NCI-H146 (cell line): ENCODE data around the gene ALDOB.

Experiments
- DNase-seq: peaks from one replicate; lab custom pipeline; 2025; lab: John Stamatoyannopoulos, UW

Gene ALDOB

GRCh38 chr9:101455656-101456240 lies 20.2 kb upstream of the ALDOB start:
- DNase-seq, result no peak

DNA sequence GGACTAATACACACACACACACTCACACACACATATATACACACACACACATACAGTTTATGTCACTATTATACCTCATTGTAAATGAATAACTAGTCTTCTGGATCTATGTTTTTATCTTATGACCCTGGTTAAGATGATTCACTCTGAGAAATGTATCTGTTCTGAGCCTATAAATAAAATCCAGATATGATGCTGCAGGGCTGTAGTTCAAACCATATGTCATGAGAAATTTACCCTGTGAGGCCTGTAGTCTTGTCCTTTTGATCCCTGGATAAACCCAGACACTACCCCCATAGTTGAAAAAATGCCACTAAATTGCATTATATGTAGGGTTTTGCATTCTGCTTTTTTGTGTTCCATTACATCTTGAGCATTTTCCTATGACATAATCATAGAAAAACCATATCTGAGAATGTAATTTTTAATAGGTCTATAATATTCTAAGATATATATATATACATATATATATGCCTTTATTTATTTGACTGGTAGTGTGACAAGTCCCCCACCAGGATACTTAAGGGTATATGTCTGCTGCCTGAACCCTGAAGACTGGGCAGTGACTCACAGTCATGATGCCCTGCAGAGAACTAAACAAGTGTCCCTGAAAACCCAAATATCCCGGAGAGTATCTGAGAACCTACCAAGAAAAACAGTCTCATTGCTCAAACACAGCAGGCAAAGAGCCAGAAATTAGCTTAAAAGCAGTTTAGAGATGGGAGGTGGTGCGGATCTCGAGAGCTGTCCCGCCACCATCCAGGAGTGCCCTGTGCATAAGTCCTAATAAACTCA lies 18.4 kb upstream of the ALDOB start:
- no peak for DNase-seq

GRCh38 chr9:101451498-101451897 lies 15.9 kb upstream of the ALDOB start:
- DNase-seq, result no peak

GRCh38 chr9:101450931-101451330 lies 15.4 kb upstream of the ALDOB start:
- no peak for DNase-seq

DNA sequence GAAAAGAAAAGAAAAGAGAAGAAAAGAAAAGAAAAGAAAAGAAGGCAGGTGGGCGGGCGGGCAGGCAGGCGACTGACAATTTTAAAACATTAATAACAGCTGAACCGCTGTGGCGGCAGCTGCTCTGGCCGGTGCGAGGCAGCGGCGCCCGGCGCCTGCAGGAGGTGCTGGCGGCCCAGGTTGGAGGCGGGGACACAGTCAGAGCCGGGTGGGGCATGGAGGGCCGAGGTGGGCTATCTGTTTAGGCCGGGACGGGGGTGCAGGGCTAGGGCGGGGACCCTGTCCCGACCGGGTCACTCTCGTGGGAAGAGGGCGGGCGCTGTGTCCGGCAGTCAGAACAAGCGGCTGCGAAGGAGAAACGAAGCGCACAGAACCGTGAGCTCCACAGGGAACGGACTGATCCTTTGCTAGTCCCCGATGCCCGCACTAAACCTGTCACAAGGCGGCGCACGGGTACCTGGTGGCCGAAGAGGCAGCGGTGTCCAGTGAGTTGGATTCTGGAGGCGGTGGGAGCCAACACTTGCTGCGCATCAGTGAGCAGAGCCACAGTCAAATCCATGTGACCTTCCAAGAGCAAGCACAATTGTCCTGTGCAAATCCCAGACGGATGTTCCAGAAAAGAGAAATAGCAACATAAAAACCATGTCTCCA lies 13.6 kb upstream of the ALDOB start:
- DNase-seq, result peak; percentile 91

DNA sequence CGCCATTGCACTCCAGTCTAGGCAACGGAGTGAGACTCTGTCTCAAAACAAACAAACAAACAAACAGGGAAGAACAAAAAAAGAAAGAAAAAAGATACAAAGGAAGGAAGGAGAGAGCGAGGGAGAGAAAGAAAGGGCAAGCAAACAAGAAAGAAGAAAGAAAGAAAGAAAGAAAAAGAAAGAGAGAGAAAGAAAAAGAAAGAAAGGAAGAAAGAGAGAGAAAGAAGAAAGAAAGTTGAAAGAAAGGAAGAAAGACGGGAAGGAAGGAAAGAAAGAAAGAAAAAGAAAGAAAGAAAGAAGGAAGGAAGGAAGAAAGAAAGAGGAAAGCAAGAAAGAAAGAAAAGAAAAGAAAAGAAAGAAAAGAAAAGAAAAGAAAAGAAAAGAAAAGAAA lies 13.1 kb upstream of the ALDOB start:
- no peak for DNase-seq

- no peak for DNase-seq
Observed at GRCh38 chr9:101446732-101447131, 11.2 kb upstream of the ALDOB start.

- DNase-seq, result no peak
Observed at GRCh38 chr9:101445353-101446029, 9.9 kb upstream of the ALDOB start.

DNA sequence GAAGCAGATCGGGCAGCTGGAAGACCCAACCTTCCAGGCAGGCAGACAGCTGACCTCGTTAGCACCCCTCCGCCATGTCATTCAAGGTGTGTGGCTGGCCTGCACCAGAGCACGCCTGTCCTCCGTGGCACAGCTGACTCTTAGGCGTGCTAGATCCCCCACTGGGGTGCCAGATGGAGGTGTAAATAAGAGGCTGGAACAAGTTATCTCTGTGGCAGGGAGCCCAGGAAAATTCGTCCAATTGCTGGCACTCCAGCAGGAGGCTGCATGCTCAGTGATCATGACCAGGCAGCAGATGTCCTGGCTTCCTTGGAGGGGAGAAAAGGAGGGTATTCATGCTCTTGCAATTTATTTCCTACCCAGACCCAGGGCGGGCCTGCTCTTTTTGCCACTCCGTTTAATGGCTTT lies 7.8 kb upstream of the ALDOB start:
- DNase-seq, result peak; percentile 64

DNA sequence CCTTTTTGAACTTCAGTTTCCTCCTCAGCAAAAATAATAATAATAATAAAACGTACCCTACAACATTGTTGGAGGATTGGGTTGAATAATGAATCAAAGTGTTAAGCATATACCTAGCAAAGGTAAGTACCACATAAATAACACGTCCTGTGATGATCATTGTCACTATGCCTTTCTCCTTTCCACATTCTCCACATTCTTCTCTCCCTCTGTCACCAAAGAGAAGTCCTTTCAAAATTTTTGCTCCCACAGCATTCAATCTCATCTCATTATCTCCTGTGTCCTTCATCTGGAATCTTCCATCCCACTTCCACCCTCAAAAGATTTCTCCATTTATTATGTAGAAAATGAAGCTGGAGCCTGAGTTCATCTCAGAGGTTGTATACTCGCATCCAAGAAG lies 7.2 kb upstream of the ALDOB start:
- no peak for DNase-seq

DNA sequence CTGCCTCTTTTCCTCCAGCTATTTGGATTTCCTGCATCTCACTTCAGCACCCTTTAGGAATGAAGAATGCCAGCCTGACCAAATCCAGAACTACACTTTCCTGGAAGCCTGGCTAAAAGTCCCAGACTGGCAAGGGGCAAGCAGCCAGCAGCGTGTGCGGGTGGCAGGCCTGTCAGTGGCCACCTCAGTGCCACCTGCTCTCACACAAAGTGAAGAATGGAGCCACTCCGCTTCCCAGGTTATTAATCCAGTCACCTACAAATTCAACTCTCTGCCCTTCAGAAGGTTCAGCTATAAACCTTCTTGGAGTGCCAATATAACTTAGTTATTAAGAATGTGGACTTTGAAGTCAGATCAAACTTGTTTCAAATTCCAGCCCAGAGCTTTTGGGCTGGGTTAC lies 6.7 kb upstream of the ALDOB start:
- DNase-seq, result no peak

DNA sequence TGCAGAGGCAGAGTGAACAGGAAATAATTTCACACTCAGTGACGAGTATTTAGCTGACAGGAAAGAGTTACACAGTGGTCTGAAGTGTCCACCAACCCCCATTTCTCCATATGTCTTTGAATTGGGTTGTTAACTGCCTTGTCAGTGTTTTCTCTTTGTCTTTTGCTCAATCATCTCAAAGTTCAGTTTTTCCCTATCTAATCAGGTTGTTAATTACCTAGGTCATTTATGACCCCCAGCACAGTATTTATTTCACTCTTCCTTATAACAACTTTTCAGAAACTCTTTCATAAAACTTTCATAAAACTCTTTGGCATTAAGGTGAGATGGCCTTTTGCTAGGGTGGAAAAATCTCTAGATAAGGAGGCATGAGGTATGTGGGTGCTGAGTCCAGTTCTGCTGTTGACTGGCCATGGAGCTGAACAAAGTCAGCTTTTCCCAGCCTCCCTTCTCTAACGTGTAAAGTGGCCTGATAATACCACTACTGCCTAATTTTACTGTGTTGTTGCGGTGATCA lies 5.2 kb upstream of the ALDOB start:
- no peak for DNase-seq

DNA sequence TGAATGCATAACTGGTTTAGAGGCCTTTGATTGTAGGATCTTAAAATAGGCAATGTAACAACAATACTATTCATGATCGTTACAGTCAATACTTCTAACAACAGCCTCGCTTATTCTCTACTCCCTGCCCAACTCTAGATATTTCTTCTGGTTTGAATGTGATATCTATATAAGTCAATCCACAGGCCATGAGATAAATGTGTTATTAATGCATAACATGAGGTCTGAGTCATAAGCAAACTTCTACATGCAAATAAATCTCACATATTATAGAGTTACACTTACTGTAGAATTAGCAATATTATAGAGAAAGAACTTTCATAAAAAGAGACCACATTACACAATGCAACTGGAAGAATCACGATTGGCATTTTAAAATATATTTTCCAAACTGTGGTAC lies 2.9 kb upstream of the ALDOB start:
- DNase-seq, result no peak

DNA sequence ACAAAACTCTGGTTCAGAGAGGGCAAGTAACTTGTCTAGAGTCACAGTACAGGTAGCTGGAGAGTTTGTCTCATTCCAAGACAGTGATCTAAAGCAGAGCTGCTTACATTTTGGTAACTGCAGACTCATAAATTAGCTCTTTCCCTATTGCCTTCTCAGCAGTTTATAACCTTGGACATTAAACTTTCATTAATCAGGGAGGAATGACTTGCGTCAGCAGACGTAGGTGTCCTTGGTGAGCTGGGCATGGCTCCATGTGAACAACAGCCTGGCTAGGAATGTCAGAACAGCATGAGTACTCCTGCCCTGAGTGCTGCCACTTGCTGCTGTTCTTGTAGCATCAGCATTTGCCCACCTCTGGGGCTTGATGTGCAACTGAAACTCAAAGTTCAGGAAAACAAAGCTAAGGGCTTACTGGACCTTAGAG lies 2.2 kb upstream of the ALDOB start:
- no peak for DNase-seq

DNA sequence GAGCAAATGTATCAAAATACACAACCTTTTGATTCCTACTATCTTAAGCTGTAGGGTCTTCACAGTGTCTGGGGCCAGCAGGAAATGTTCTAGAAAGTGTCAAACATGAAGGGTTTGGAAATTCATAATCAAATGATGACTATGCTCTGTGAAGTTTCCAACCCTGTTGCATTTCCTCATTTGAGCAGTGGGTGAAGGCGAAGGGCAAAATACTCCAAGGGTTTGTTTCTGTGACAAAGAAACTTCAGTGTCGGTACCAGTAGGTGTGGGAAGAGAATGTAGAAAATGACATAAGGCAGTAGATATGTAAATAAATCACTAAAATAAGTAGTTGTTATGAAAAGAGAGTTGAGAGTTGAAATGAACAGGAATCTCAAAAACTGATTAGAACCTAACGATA lies 576 bp downstream of the ALDOB start:
- no peak for DNase-seq

GRCh38 chr9:101433229-101433628 lies 2.3 kb downstream of the ALDOB start:
- DNase-seq, result no peak

DNA sequence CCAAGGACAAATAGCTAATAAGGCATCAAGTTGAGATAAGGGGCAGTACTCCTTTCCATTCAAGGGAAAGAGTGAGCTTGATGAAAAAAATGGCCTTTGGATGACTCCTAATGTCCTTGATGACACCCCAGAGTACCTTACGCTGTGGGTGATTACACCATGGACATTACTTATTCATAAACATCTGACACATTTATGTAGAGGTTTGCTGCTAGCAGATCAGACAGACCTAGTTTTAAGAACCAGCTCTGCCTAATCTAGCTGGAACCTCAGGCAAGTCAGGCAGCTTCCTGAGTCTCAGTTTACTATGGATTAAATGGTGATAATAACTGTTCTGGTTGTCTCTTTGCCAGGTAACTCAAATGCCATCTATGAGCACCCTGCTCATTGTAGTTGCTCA lies 2.8 kb downstream of the ALDOB start:
- DNase-seq, result no peak

- no peak for DNase-seq
Observed at GRCh38 chr9:101432171-101432570, 3.4 kb downstream of the ALDOB start.

GRCh38 chr9:101429736-101430135 lies 5.8 kb downstream of the ALDOB start:
- no peak for DNase-seq

GRCh38 chr9:101428909-101429308 lies 6.7 kb downstream of the ALDOB start:
- DNase-seq, result no peak

DNA sequence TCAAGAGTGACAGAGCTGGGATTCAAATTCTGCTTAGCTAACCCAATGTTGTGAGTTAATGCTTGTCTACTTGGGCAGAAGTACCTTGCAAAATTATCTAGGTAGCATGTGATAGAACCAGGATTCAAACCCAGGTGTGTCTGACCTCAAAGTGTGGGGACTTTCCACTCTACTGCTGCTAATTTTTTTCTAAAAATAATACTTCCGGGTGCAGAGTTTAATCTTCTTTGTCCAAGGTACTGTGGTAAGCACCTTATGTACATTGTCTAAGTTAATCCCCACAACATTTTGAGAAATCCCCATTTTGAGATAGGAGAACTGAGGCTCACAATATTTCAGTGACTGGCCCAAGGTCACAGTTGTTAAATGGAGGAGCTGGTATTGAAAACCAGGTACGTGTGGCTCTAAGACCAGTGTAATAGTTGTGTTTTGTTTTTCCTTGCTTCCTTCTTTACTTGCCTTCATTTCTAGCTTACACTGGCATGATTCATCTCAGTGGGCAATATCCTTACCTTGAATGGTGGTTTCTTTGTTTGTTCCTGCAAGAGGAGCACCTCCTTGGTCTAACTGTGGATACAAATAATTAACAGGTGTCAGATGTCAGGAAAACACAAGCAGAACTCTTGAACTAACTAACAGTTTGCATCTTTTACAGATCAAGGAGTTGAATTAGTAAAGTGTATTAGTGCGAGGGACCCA lies 7.5 kb downstream of the ALDOB start:
- DNase-seq, result no peak

DNA sequence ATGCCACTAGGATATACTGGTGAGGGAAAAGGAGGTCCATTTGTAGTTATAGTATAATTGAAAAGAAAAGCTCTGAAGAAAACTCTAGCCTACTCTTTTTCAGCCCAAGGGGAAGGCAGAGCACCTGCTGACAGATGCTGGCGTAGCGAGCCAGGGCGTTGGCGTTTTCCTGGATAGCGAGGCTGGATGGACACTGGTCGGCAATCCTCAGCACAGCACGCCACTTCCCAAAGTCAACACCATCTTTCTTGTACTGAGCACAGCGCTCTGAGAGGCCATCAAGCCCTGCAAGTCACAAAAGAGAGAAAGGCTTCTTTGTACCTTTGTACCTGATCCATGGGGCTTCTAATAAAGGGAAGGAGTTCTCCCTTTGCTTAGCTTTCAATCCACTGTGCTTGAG lies 8.2 kb downstream of the ALDOB start:
- peak; percentile 77 for DNase-seq
